ENCODE measurements around the gene B4GALT2.

Gene B4GALT2

DNA sequence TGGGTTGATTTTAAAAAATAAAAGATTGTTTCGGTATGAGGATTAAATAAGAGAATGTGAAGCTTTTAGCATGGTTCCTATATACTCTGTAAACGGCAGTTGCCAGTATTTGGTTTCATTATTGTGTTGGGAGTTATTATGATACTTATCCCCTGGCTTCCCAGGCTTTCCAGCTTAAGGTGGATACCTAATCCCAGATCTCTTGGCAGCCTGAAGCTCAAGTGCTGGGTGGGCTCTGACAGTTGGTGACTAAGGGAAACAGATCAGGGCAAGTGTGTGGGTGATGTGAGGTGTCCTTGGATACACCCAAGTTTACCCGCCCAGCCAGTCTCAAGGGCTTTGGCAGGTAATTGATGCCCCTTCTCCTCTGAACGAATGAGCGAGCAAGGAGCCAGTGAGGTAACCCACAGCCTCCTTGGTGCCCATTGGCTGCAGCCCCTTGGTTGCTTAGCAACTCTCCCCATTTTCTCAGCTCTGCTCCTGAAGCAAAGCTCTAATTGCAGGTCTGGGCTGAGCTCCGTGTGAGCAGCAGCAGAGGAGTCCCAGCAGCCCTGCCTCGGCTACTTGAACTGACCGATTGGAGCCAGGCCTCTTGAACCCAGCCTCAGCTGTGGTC, 26.2 kb upstream of the B4GALT2 start:
- peaks cover 6 to 30% (median 19%) of the 10 kb centered on the region in 4 experiments for H3K36me3 ChIP-seq (ENCODE audit: control insufficient read depth in 4 of 4, insufficient read depth in 4 of 4, low read length in 3 of 4)
- 100% methylated on average over 8 of the region's 8 CpGs for WGBS (ENCODE audit: insufficient coverage)
- ChIA-PET CTCF (interaction anchor here (1.1 to 4.2 kb wide), 5 partner anchors 10 to 22 kb away, joined by 3 to 18 read pairs (median 4); partner anchors contain the start of genes ARTN and ATP6V0B), POLR2A (no interaction called here)
- H3K27ac ChIP-seq (ENCODE audit: insufficient read depth in 1 of 2, low read depth in 1 of 2, low read length in 2 of 2, poor library complexity in 1 of 2, severe bottlenecking in 2 of 2), result no peak overlapping the region
- peaks cover 3 to 8% (median 4%) of the 10 kb centered on the region in 4 experiments for H3K4me1 ChIP-seq (ENCODE audit: control extremely low read depth in 1 of 4, control insufficient read depth in 4 of 4, insufficient read depth in 4 of 4, low read length in 3 of 4)
- no peaks in the 10 kb centered on the region for H3K9me3 ChIP-seq (ENCODE audit: control extremely low read depth in 1 of 5, control insufficient read depth in 4 of 5, insufficient read depth in 2 of 5, low read depth in 1 of 5, low read length in 4 of 5)
- H3K4me3 ChIP-seq (ENCODE audit: control insufficient read depth in 1 of 7, extremely low read depth in 1 of 7, insufficient read depth in 4 of 7, low read depth in 2 of 7, low read length in 6 of 7), result no peak overlapping the region
- H3K27me3 ChIP-seq (replicated peaks in 2 of 5; ENCODE audit: control insufficient read depth in 4 of 5, insufficient read depth in 5 of 5, low read length in 4 of 5), result no peaks in the 10 kb centered on the region
- peak in 1 of 3 donors; percentile 11 for DNase-seq

DNA sequence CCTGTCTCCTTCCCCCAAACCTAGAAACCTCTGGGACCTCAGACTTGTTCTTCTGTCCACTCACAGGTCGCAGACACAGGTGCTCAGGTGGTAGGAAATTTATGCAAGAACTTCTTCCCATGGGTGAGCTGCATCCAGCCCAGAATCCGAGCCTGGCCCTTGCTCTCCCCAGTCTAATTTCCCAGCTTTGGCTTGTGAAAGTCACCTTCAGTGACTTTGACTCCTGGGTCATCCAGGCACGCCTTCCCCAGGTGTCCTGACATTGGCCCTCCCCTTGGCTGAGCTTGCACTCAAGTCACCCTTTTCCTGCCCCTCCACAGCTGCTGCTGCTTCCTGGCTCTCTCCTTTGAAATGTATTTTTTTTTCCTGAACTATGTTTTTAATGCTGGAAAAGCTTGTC, 25.6 kb upstream of the B4GALT2 start:
- no peaks in the 10 kb centered on the region for H3K27me3 ChIP-seq (replicated peaks in 2 of 5; ENCODE audit: control insufficient read depth in 4 of 5, insufficient read depth in 5 of 5, low read length in 4 of 5)
- 96% methylated on average over 2 of the region's 3 CpGs for WGBS (ENCODE audit: insufficient coverage)
- ChIA-PET CTCF (interaction anchor here (0.7 to 4.2 kb wide), 6 partner anchors 10 to 21 kb away, joined by 3 to 18 read pairs (median 4); partner anchors contain the start of genes ARTN, ATP6V0B and DPH2), POLR2A (no interaction called here)
- peaks cover 6 to 36% (median 23%) of the 10 kb centered on the region in 4 experiments for H3K36me3 ChIP-seq (ENCODE audit: control insufficient read depth in 4 of 4, insufficient read depth in 4 of 4, low read length in 3 of 4)
- H3K4me3 ChIP-seq (ENCODE audit: control insufficient read depth in 1 of 7, extremely low read depth in 1 of 7, insufficient read depth in 4 of 7, low read depth in 2 of 7, low read length in 6 of 7), result no peak overlapping the region
- no peak for DNase-seq
- peaks cover 0 to 3% (median 0%) of the 10 kb centered on the region in 4 experiments for H3K4me1 ChIP-seq (ENCODE audit: control extremely low read depth in 1 of 4, control insufficient read depth in 4 of 4, insufficient read depth in 4 of 4, low read length in 3 of 4)
- H3K27ac ChIP-seq (ENCODE audit: insufficient read depth in 1 of 2, low read depth in 1 of 2, low read length in 2 of 2, poor library complexity in 1 of 2, severe bottlenecking in 2 of 2), result no peak overlapping the region
- no peaks in the 10 kb centered on the region for H3K9me3 ChIP-seq (ENCODE audit: control extremely low read depth in 1 of 5, control insufficient read depth in 4 of 5, insufficient read depth in 2 of 5, low read depth in 1 of 5, low read length in 4 of 5)

- ChIA-PET CTCF (interaction anchor here (0.7 to 4.2 kb wide), 6 partner anchors 10 to 52 kb away, joined by 3 to 18 read pairs (median 4); partner anchors contain the start of genes ARTN, ATP6V0B and DPH2), POLR2A (no interaction called here)
- H3K36me3 ChIP-seq (ENCODE audit: control insufficient read depth in 4 of 4, insufficient read depth in 4 of 4, low read length in 3 of 4), result peaks cover 6 to 42% (median 27%) of the 10 kb centered on the region in 4 experiments
Observed at GRCh38 chr1:43954036-43954435, 25.0 kb upstream of the B4GALT2 start.

GRCh38 chr1:43956234-43956633, 22.8 kb upstream of the B4GALT2 start:
- H3K36me3 ChIP-seq (ENCODE audit: control insufficient read depth in 4 of 4, insufficient read depth in 4 of 4, low read length in 3 of 4), result peaks cover 3 to 48% (median 28%) of the 10 kb centered on the region in 4 experiments
- POLR2A ChIA-PET, result no interaction called here

More at GRCh38 chr1:43954036-43954435, 25.0 kb upstream of the B4GALT2 start:
- WGBS (ENCODE audit: insufficient coverage), result no CpG with 5 or more reads among the region's 5 CpGs
- Histone ChIP-seq H3K27ac (ENCODE audit: insufficient read depth in 1 of 2, low read depth in 1 of 2, low read length in 2 of 2, poor library complexity in 1 of 2, severe bottlenecking in 2 of 2) (no peak overlapping the region), H3K9me3 (ENCODE audit: control extremely low read depth in 1 of 5, control insufficient read depth in 4 of 5, insufficient read depth in 2 of 5, low read depth in 1 of 5, low read length in 4 of 5) (no peaks in the 10 kb centered on the region), H3K4me1 (ENCODE audit: control extremely low read depth in 1 of 4, control insufficient read depth in 4 of 4, insufficient read depth in 4 of 4, low read length in 3 of 4) (no peaks in the 10 kb centered on the region), H3K27me3 (replicated peaks in 2 of 5; ENCODE audit: control insufficient read depth in 4 of 5, insufficient read depth in 5 of 5, low read length in 4 of 5) (no peaks in the 10 kb centered on the region), H3K4me3 (ENCODE audit: control insufficient read depth in 1 of 7, extremely low read depth in 1 of 7, insufficient read depth in 4 of 7, low read depth in 2 of 7, low read length in 6 of 7) (no peak overlapping the region)
- no peak for DNase-seq

DNA sequence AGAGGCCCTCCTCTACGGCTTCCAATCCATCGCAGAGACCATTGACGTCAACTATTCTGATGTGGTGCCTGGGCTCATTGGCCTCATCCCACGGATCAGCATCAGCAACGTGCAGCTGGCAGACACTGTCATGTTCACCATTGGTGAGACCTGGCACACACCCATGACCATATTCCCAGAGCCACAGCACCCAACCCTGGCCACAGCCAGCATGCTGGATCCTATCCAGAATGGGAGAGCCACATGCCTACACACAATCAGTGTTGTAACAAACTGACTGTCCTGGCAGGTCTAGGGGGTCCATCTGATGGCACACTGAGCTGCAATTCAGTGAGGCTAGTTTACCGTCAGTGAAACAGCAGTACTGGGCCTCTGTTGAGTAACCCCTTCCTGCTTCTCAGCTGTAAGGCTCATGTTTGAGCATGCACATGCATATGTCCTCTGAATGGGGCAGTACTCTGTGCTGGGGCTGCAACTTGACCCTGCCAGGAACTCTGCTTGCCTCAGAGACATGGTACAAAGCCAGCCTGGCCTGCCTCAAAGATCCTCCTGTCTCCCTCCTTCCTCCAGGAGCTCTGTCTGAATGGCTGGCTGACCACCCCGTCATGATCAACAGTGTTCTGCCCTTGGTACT, 21.5 kb upstream of the B4GALT2 start:
- Histone ChIP-seq H3K36me3 (ENCODE audit: control insufficient read depth in 4 of 4, insufficient read depth in 4 of 4, low read length in 3 of 4) (peaks cover 3 to 57% (median 38%) of the 10 kb centered on the region in 4 experiments), H3K27ac (ENCODE audit: insufficient read depth in 1 of 2, low read depth in 1 of 2, low read length in 2 of 2, poor library complexity in 1 of 2, severe bottlenecking in 2 of 2) (no peak overlapping the region), H3K9me3 (ENCODE audit: control extremely low read depth in 1 of 5, control insufficient read depth in 4 of 5, insufficient read depth in 2 of 5, low read depth in 1 of 5, low read length in 4 of 5) (no peaks in the 10 kb centered on the region), H3K4me3 (ENCODE audit: control insufficient read depth in 1 of 7, extremely low read depth in 1 of 7, insufficient read depth in 4 of 7, low read depth in 2 of 7, low read length in 6 of 7) (no peak overlapping the region), H3K4me1 (ENCODE audit: control extremely low read depth in 1 of 4, control insufficient read depth in 4 of 4, insufficient read depth in 4 of 4, low read length in 3 of 4) (no peaks in the 10 kb centered on the region), H3K27me3 (replicated peaks in 2 of 5; ENCODE audit: control insufficient read depth in 4 of 5, insufficient read depth in 5 of 5, low read length in 4 of 5) (no peaks in the 10 kb centered on the region)
- WGBS (ENCODE audit: insufficient coverage), result 97% methylated on average over 7 of the region's 7 CpGs
- no peak for DNase-seq
- ChIA-PET CTCF (interaction anchor here (1.8 to 3.7 kb wide), 3 partner anchors 10 to 24 kb away, joined by 5 to 22 read pairs (median 7); partner anchors contain the start of genes ARTN, DPH2 and IPO13), POLR2A (no interaction called here)

More at GRCh38 chr1:43956234-43956633, 22.8 kb upstream of the B4GALT2 start:
- 100% methylated on average over 8 of the region's 8 CpGs for WGBS (ENCODE audit: insufficient coverage)
- no peaks in the 10 kb centered on the region for H3K9me3 ChIP-seq (ENCODE audit: control extremely low read depth in 1 of 5, control insufficient read depth in 4 of 5, insufficient read depth in 2 of 5, low read depth in 1 of 5, low read length in 4 of 5)
- no peak overlapping the region for H3K27ac ChIP-seq (ENCODE audit: insufficient read depth in 1 of 2, low read depth in 1 of 2, low read length in 2 of 2, poor library complexity in 1 of 2, severe bottlenecking in 2 of 2)
- H3K4me1 ChIP-seq (ENCODE audit: control extremely low read depth in 1 of 4, control insufficient read depth in 4 of 4, insufficient read depth in 4 of 4, low read length in 3 of 4), result no peaks in the 10 kb centered on the region
- H3K27me3 ChIP-seq (replicated peaks in 2 of 5; ENCODE audit: control insufficient read depth in 4 of 5, insufficient read depth in 5 of 5, low read length in 4 of 5), result no peaks in the 10 kb centered on the region
- no peak overlapping the region for H3K4me3 ChIP-seq (ENCODE audit: control insufficient read depth in 1 of 7, extremely low read depth in 1 of 7, insufficient read depth in 4 of 7, low read depth in 2 of 7, low read length in 6 of 7)
- CTCF ChIA-PET, result interaction anchor here (0.7 to 4.2 kb wide), 5 partner anchors 8 to 192 kb away, joined by 3 to 18 read pairs (median 7); partner anchors contain the start of gene ARTN
- no peak for DNase-seq

GRCh38 chr1:43958351-43959255, 20.4 kb upstream of the B4GALT2 start:
- POLR2A ChIA-PET, result no interaction called here
- Histone ChIP-seq H3K9me3 (ENCODE audit: control extremely low read depth in 1 of 5, control insufficient read depth in 4 of 5, insufficient read depth in 2 of 5, low read depth in 1 of 5, low read length in 4 of 5) (no peaks in the 10 kb centered on the region), H3K4me3 (ENCODE audit: control insufficient read depth in 1 of 7, extremely low read depth in 1 of 7, insufficient read depth in 4 of 7, low read depth in 2 of 7, low read length in 6 of 7) (no peak overlapping the region), H3K4me1 (ENCODE audit: control extremely low read depth in 1 of 4, control insufficient read depth in 4 of 4, insufficient read depth in 4 of 4, low read length in 3 of 4) (peaks cover 0 to 2% (median 0%) of the 10 kb centered on the region in 4 experiments), H3K36me3 (ENCODE audit: control insufficient read depth in 4 of 4, insufficient read depth in 4 of 4, low read length in 3 of 4) (peaks cover 3 to 59% (median 44%) of the 10 kb centered on the region in 4 experiments), H3K27ac (ENCODE audit: insufficient read depth in 1 of 2, low read depth in 1 of 2, low read length in 2 of 2, poor library complexity in 1 of 2, severe bottlenecking in 2 of 2) (no peak overlapping the region), H3K27me3 (replicated peaks in 2 of 5; ENCODE audit: control insufficient read depth in 4 of 5, insufficient read depth in 5 of 5, low read length in 4 of 5) (no peaks in the 10 kb centered on the region)
- 96% methylated on average over 5 of the region's 9 CpGs for WGBS (ENCODE audit: insufficient coverage)
- CTCF ChIA-PET, result interaction anchor here (1.6 to 3.7 kb wide), 4 partner anchors 11 to 25 kb away, joined by 5 to 22 read pairs (median 6); partner anchors contain the start of genes ARTN, DPH2 and IPO13
- DNase-seq, result no peak

Measured in common myeloid progenitor, CD34-positive (primary cell).